Measurements from ENCODE around the gene TUBGCP5. TPM values are rescaled to one million over a fixed set of nuclear protein-coding genes. Genes with fewer than 3 reads are reported as not detected.

TUBGCP5 gene
- total RNA-seq, 1 donor from 2014 or later: 19.1 TPM

- peaks cover 18% of the 10 kb centered on the region for H3K27me3 Mint-ChIP-seq (ENCODE audit: unreplicated experiment)
- H3K36me3 Mint-ChIP-seq (ENCODE audit: unreplicated experiment): no peaks in the 10 kb centered on the region
- no peak overlapping the region for H3K27ac Mint-ChIP-seq (ENCODE audit: unreplicated experiment)
- H3K4me3 Mint-ChIP-seq (ENCODE audit: unreplicated experiment): no peak overlapping the region
- TF ChIP-seq CTCF (IDR thresholded peaks at IDR 0.05): no peak
- H3K4me1 Mint-ChIP-seq (ENCODE audit: unreplicated experiment): no peaks in the 10 kb centered on the region
- H3K9me3 Mint-ChIP-seq (ENCODE audit: unreplicated experiment): no peaks in the 10 kb centered on the region
- no peak for DNase-seq (ENCODE audit: extremely low spot score, unreplicated experiment)
Observed at GRCh38 chr15:23075927-23076326, 36.6 kb upstream of the TUBGCP5 start.

- no peak for TF ChIP-seq CTCF (IDR thresholded peaks at IDR 0.05)
- no peaks in the 10 kb centered on the region for H3K9me3 Mint-ChIP-seq (ENCODE audit: unreplicated experiment)
- no peaks in the 10 kb centered on the region for H3K4me1 Mint-ChIP-seq (ENCODE audit: unreplicated experiment)
Observed at GRCh38 chr15:23074684-23075083, 35.3 kb upstream of the TUBGCP5 start.

GRCh38 chr15:23073890-23074646, 34.7 kb upstream of the TUBGCP5 start:
- TF ChIP-seq CTCF (IDR thresholded peaks at IDR 0.05): no peak
- Mint-ChIP-seq H3K36me3 (ENCODE audit: unreplicated experiment) (no peaks in the 10 kb centered on the region), H3K27ac (ENCODE audit: unreplicated experiment) (no peak overlapping the region), H3K27me3 (ENCODE audit: unreplicated experiment) (peaks cover 18% of the 10 kb centered on the region), H3K4me3 (ENCODE audit: unreplicated experiment) (no peak overlapping the region), H3K9me3 (ENCODE audit: unreplicated experiment) (no peaks in the 10 kb centered on the region), H3K4me1 (ENCODE audit: unreplicated experiment) (peaks cover 2% of the 10 kb centered on the region)
- no peak for DNase-seq (ENCODE audit: extremely low spot score, unreplicated experiment)

More at GRCh38 chr15:23074684-23075083, 35.3 kb upstream of the TUBGCP5 start:
- Mint-ChIP-seq H3K4me3 (ENCODE audit: unreplicated experiment) (no peak overlapping the region), H3K36me3 (ENCODE audit: unreplicated experiment) (no peaks in the 10 kb centered on the region), H3K27ac (ENCODE audit: unreplicated experiment) (no peak overlapping the region), H3K27me3 (ENCODE audit: unreplicated experiment) (peaks cover 18% of the 10 kb centered on the region)
- no peak for DNase-seq (ENCODE audit: extremely low spot score, unreplicated experiment)

- peaks cover 2% of the 10 kb centered on the region for H3K4me1 Mint-ChIP-seq (ENCODE audit: unreplicated experiment)
- no peak for TF ChIP-seq CTCF (IDR thresholded peaks at IDR 0.05)
- H3K4me3 Mint-ChIP-seq (ENCODE audit: unreplicated experiment): no peak overlapping the region
- DNase-seq (ENCODE audit: extremely low spot score, unreplicated experiment): peak; percentile 59
- H3K27ac Mint-ChIP-seq (ENCODE audit: unreplicated experiment): no peak overlapping the region
- no peaks in the 10 kb centered on the region for H3K36me3 Mint-ChIP-seq (ENCODE audit: unreplicated experiment)
- no peaks in the 10 kb centered on the region for H3K9me3 Mint-ChIP-seq (ENCODE audit: unreplicated experiment)
- peaks cover 18% of the 10 kb centered on the region for H3K27me3 Mint-ChIP-seq (ENCODE audit: unreplicated experiment)
Observed at GRCh38 chr15:23072633-23073032, 33.3 kb upstream of the TUBGCP5 start.

- no peaks in the 10 kb centered on the region for H3K9me3 Mint-ChIP-seq (ENCODE audit: unreplicated experiment)
- peak; percentile 48 for DNase-seq (ENCODE audit: extremely low spot score, unreplicated experiment)
- peaks cover 2% of the 10 kb centered on the region for H3K4me1 Mint-ChIP-seq (ENCODE audit: unreplicated experiment)
- no peaks in the 10 kb centered on the region for H3K36me3 Mint-ChIP-seq (ENCODE audit: unreplicated experiment)
- no peak overlapping the region for H3K4me3 Mint-ChIP-seq (ENCODE audit: unreplicated experiment)
- H3K27me3 Mint-ChIP-seq (ENCODE audit: unreplicated experiment): peaks cover 16% of the 10 kb centered on the region
- TF ChIP-seq CTCF (IDR thresholded peaks at IDR 0.05): peak; percentile 32
- no peak overlapping the region for H3K27ac Mint-ChIP-seq (ENCODE audit: unreplicated experiment)
Observed at GRCh38 chr15:23069496-23070166, 30.3 kb upstream of the TUBGCP5 start.

Measured in osteocyte (in vitro differentiated cells).